CD4-positive, alpha-beta T cell treated with Interferon gamma for 1 hour (primary cell): ENCODE results near the gene NPIPA8.
"Not testable (repeated sequence)": the region's sequence is repeated elsewhere in the genome, so short reads cannot be mapped to it uniquely, and the experiment has no call there.

Source experiments
- DNase-seq: peaks from one replicate; pipeline ENCODE4 v3.0.0-alpha.2; 2020

Gene NPIPA8

GRCh38 chr16:18270171-18270570, 66.4 kb downstream of the NPIPA8 start:
- not testable (repeated sequence) for DNase-seq
